Measurements from ENCODE around the gene MTUS2. TPM values are rescaled to one million over a fixed set of nuclear protein-coding genes. Genes with fewer than 3 reads are reported as not detected.

MTUS2 gene
- total RNA-seq, 1 donor from 2014 or later, result 8.9 TPM

- Histone ChIP-seq H3K4me1 (peaks cover 0 to 17% of the 10 kb centered on the region in 2 donors), H3K9me3 (no peaks in the 10 kb centered on the region), H3K36me3 (peaks cover 0 to 4% of the 10 kb centered on the region in 2 donors), H3K27ac (no peak overlapping the region), H3K4me3 (no peak overlapping the region), H3K27me3 (no peaks in the 10 kb centered on the region)
- DNase-seq (ENCODE audit: low spot score in 2 of 2), result no peak
- TF ChIP-seq CTCF (IDR thresholded peaks at IDR 0.05), result peak in 1 of 3 experiments; percentile 19
- intact Hi-C loops (cut with DNase I), result no loop called here
Measured at GRCh38 chr13:29105779-29106178, 285.6 kb downstream of the MTUS2 start.

GRCh38 chr13:29106651-29107050 is 286.5 kb downstream of the MTUS2 start:
- Histone ChIP-seq H3K9me3 (no peaks in the 10 kb centered on the region), H3K27ac (peak overlapping the region in 1 of 2 donors; percentile 13), H3K27me3 (no peaks in the 10 kb centered on the region), H3K4me3 (no peak overlapping the region), H3K36me3 (peaks cover 0 to 2% of the 10 kb centered on the region in 2 donors), H3K4me1 (peaks cover 0 to 25% of the 10 kb centered on the region in 2 donors)
- no peak for DNase-seq (ENCODE audit: low spot score in 2 of 2)
- intact Hi-C loops (cut with DNase I), result no loop called here
- TF ChIP-seq CTCF (IDR thresholded peaks at IDR 0.05), result no peak

- no peak for DNase-seq (ENCODE audit: low spot score in 2 of 2)
- no peaks in the 10 kb centered on the region for H3K27me3 ChIP-seq
- intact Hi-C loops (cut with DNase I), result no loop called here
- TF ChIP-seq CTCF (IDR thresholded peaks at IDR 0.05), result no peak
- H3K4me1 ChIP-seq, result peaks cover 0 to 25% of the 10 kb centered on the region in 2 donors
- no peaks in the 10 kb centered on the region for H3K36me3 ChIP-seq
- H3K9me3 ChIP-seq, result no peaks in the 10 kb centered on the region
- H3K27ac ChIP-seq, result peak overlapping the region in 1 of 2 donors; percentile 22
- H3K4me3 ChIP-seq, result no peak overlapping the region
Measured at GRCh38 chr13:29108068-29108786, 288.1 kb downstream of the MTUS2 start.

- Histone ChIP-seq H3K4me3 (no peak overlapping the region), H3K4me1 (peaks cover 0 to 25% of the 10 kb centered on the region in 2 donors), H3K9me3 (no peaks in the 10 kb centered on the region), H3K36me3 (no peaks in the 10 kb centered on the region), H3K27me3 (no peaks in the 10 kb centered on the region), H3K27ac (peak overlapping the region; percentile 14 to 39)
- no peak for DNase-seq (ENCODE audit: low spot score in 2 of 2)
- intact Hi-C loops (cut with DNase I), result no loop called here
- TF ChIP-seq CTCF (IDR thresholded peaks at IDR 0.05), result no peak
Measured at GRCh38 chr13:29109987-29110386, 289.8 kb downstream of the MTUS2 start.

- no peak for DNase-seq (ENCODE audit: low spot score in 2 of 2)
- no peaks in the 10 kb centered on the region for H3K36me3 ChIP-seq
- H3K4me1 ChIP-seq, result peaks cover 0 to 25% of the 10 kb centered on the region in 2 donors
- H3K9me3 ChIP-seq, result no peaks in the 10 kb centered on the region
- no peak overlapping the region for H3K27ac ChIP-seq
- H3K27me3 ChIP-seq, result no peaks in the 10 kb centered on the region
- no peak for TF ChIP-seq CTCF (IDR thresholded peaks at IDR 0.05)
- no peak overlapping the region for H3K4me3 ChIP-seq
- intact Hi-C loops (cut with DNase I), result no loop called here
Measured at GRCh38 chr13:29111446-29111845, 291.3 kb downstream of the MTUS2 start.

All from ascending aorta (tissue), 2 donors.